HepG2 (cell line): ENCODE data around the gene PRSS33. TPM values are rescaled to one million over a fixed set of nuclear protein-coding genes. Genes with fewer than 3 reads are reported as not detected.

Experiments used
- ATAC-seq: fragments of 200-7000 bp; cut with Tn5 transposase; 3 replicates; pipeline ENCODE4 v1.9.1; 2020; ENCODE audit warnings: mild to moderate bottlenecking, moderate library complexity
- BruUV-seq: library from RNA; stranded (reverse); fragments of 400-500 nt; replicated peaks from 2 replicates; lab custom pipeline; 2021; lab: Mats Ljungman, UMichigan
- CTCF ChIA-PET: fragments of 300-600 bp; formaldehyde crosslinking; extraction: SDS; loops from one replicate; lab custom pipeline; 2021; ENCODE audit warnings: low total read pairs, inconsistent platforms, low intra/inter-chr PET ratio; lab: Yijun Ruan, JAX
- POLR2A ChIA-PET: fragments of 350-600 bp; sonication (Branson Sonifier 250); formaldehyde crosslinking; loops from one replicate; lab custom pipeline; 2020; ENCODE audit warnings: antibody characterized with exemption, inconsistent platforms; lab: Yijun Ruan, JAX
- DNase-seq: peaks from one replicate; pipeline ENCODE4 v3.0.0-alpha.2; 2015; ENCODE audit warnings: low spot score
- FAIRE-seq: peaks from 3 replicates; lab custom pipeline; 2011; peaks lifted over from hg19 to GRCh38; lab: Jason Lieb, UNC
- H2AFZ ChIP-seq: one replicate; pipeline ENCODE4 v1.6.1; 2011; ENCODE audit warnings: low read length, inconsistent platforms
- H3K27ac ChIP-seq: fragments of 300-600 bp; 3 replicates; pipeline ENCODE4 v1.8.0; 2011; ENCODE audit warnings: mixed run types, mild to moderate bottlenecking, mixed read lengths, low read length, inconsistent platforms; ENCODE audit not compliant: insufficient read depth; ENCODE audit errors: extremely low read length
- H3K27me3 ChIP-seq, 2 experiments: fragments of 200-600 bp in 1 of 2; 2 replicates in 1 of 2; 3 replicates in 1 of 2; pipeline versions ENCODE4 v1.6.0 to v1.8.0; 2011; ENCODE audit warnings: low read length in 2 of 2, mild to moderate bottlenecking in 2 of 2, moderate library complexity in 2 of 2, inconsistent platforms in 1 of 2; ENCODE audit not compliant: insufficient read depth in 2 of 2, control insufficient read depth in 1 of 2
- H3K36me3 ChIP-seq, 2 experiments: fragments of 200-600 bp in 1 of 2; replicated peaks in 1 of 2; 2 replicates in 1 of 2; 3 replicates in 1 of 2; pipeline versions ENCODE4 v1.5.1 to v1.8.0; 2011; ENCODE audit warnings: low read length in 2 of 2, inconsistent platforms in 1 of 2; ENCODE audit not compliant: insufficient read depth in 2 of 2, control insufficient read depth in 1 of 2
- H3K4me1 ChIP-seq: 2 replicates; pipeline ENCODE4 v1.5.1; 2012; ENCODE audit warnings: low read length, inconsistent platforms; ENCODE audit not compliant: insufficient read depth
- H3K4me2 ChIP-seq: 2 replicates; pipeline ENCODE4 v1.6.0; 2011; ENCODE audit warnings: low read depth, low read length, inconsistent platforms
- H3K4me3 ChIP-seq, 3 experiments: fragments of 200-600 bp in 1 of 3; sonication (generic), shearing (Covaris generic) in 1 of 3; replicated peaks in 1 of 3; 2 replicates each; pipeline ENCODE4 v1.5.1; 2011 to 2016; ENCODE audit warnings: low read length in 3 of 3, inconsistent platforms in 2 of 3, low read depth in 2 of 3, mild to moderate bottlenecking in 2 of 3, control low read depth in 1 of 3, mixed read lengths in 1 of 3; ENCODE audit not compliant: insufficient read depth in 1 of 3
- H3K79me2 ChIP-seq: one replicate; pipeline ENCODE4 v1.6.1; 2011; ENCODE audit warnings: low read length, inconsistent platforms; ENCODE audit not compliant: insufficient read depth
- H3K9ac ChIP-seq: 2 replicates; pipeline ENCODE4 v1.6.0; 2011; ENCODE audit warnings: mild to moderate bottlenecking, low read depth, low read length, inconsistent platforms; ENCODE audit not compliant: insufficient read depth
- H3K9me3 ChIP-seq: 2 replicates; pipeline ENCODE4 v1.5.1; 2012; ENCODE audit warnings: mild to moderate bottlenecking, low read length
- H4K20me1 ChIP-seq: 2 replicates; pipeline ENCODE4 v1.6.0; 2011; ENCODE audit warnings: inconsistent platforms, mild to moderate bottlenecking, low read length, moderate library complexity; ENCODE audit not compliant: insufficient read depth
- AGO2 ChIP-seq: fragments of 200-400 bp; formaldehyde crosslinking; optimal IDR thresholded peaks from 2 replicates; pipeline ENCODE3; 2017; ENCODE audit warnings: mild to moderate bottlenecking, low read depth, low read length, moderate library complexity
- MBD4 ChIP-seq: IDR thresholded peaks from 2 replicates; pipeline ENCODE4 v1.6.1; 2012; ENCODE audit warnings: low read length, inconsistent platforms, borderline replicate concordance
- POLR2A ChIP-seq, 2 experiments: IDR thresholded peaks; 2 replicates each; pipeline ENCODE4 v1.6.1; 2011; ENCODE audit warnings: low read depth in 2 of 2, low read length in 2 of 2, mild to moderate bottlenecking in 1 of 2, moderate library complexity in 1 of 2; ENCODE audit not compliant: insufficient read depth in 1 of 2
- SCMH1 ChIP-seq: sonication (generic); formaldehyde crosslinking; IDR thresholded peaks from 2 replicates; pipeline ENCODE4 v1.9.0; 2021; ENCODE audit warnings: missing genetic modification reagents, mild to moderate bottlenecking, borderline replicate concordance
- SNAPC4 ChIP-seq: sonication (generic); formaldehyde crosslinking; IDR thresholded peaks from 2 replicates; pipeline ENCODE4 v1.4.0; 2020; ENCODE audit warnings: mild to moderate bottlenecking, missing genetic modification reagents
- WGBS: methylation state at CpG from one replicate; pipeline ENCODE4 v1.1.6; 2017; ENCODE audit warnings: low lambda C conversion rate; 5-methylcytosine and 5-hydroxymethylcytosine counted together
- in situ Hi-C: cut with HindIII; loops from 2 replicates; pipeline ENCODE4 v1.10.0; 2017; ENCODE audit warnings: low pct_unique_long_range_greater_than_20kb; ENCODE audit not compliant: extremely low pct_ligation_motif_present
- intact Hi-C: fragments of 100-400 bp; cut with micrococcal nuclease; formaldehyde crosslinking; loops from one replicate; pipeline ENCODE4 v1.10.0; 2022; ENCODE audit not compliant: unreplicated experiment
- polyA plus RNA-seq, 8 experiments: library from polyadenylated mRNA; depleted of rRNA in 3 of 8; stranded (reverse) in 7 of 8; unstranded in 1 of 8; fragments of >200 nt; fragmentation: Illumina TruSeq in 4 of 8; extraction: Trizol in 4 of 8; gene quantifications; 2 replicates each; pipeline versions ENCODE4 v1.2.1 to v1.2.3, GENCODE V29; 2011 to 2016; ENCODE audit warnings: low read depth in 4 of 8, missing spikeins in 1 of 8, mixed read lengths in 1 of 8; ENCODE audit not compliant: insufficient read depth in 1 of 8
- total RNA-seq, 5 experiments: library from RNA; depleted of rRNA; stranded (reverse); fragments of >200 nt; fragmentation: Illumina TruSeq; extraction: Trizol; gene quantifications; 2 replicates each; pipeline ENCODE4 v1.2.3, GENCODE V29; 2016; ENCODE audit warnings: low read depth in 1 of 5

Gene PRSS33
- total and polyA plus RNA-seq, 2 of the 13 experiments (the other 11 are each of a cell fraction or from before 2014, with no cell fraction given): not detected

GRCh38 chr16:2745961-2746360 lies 41.4 kb downstream of the PRSS33 start (continued):
- TF ChIP-seq SNAPC4 (CRISPR knock-in tag) (no peak), SCMH1 (no peak)

- CTCF ChIA-PET: no interaction called here
- Histone ChIP-seq H3K79me2 (peaks cover 3% of the 10 kb centered on the region), H3K9me3 (no peaks in the 10 kb centered on the region), H3K27ac (no peak overlapping the region), H2AFZ (no peak overlapping the region), H3K4me1 (peaks cover 6% of the 10 kb centered on the region), H3K36me3 (peaks cover 2 to 4% of the 10 kb centered on the region in 2 experiments; a peak in 2 of 5 replicates), H3K27me3 (no peaks in the 10 kb centered on the region), H3K4me3 (no peak overlapping the region), H3K4me2 (no peak overlapping the region), H4K20me1 (no peaks in the 10 kb centered on the region), H3K9ac (no peak overlapping the region)
- WGBS: 81% methylated on average over 9 of the region's 15 CpGs
- TF ChIP-seq MBD4 (no peak), AGO2 (peak; percentile 64), POLR2A (IDR thresholded peaks at IDR 0.05; ENCODE audit: insufficient read depth in 1 of 2, low read depth in 2 of 2, low read length in 2 of 2) (peak in 1 of 2 experiments; percentile 21; a peak in 1 of 4 replicates)
- intact Hi-C loops: no loop called here
- DNase-seq (no peak), FAIRE-seq (no peak), ATAC-seq (no peak; the same call in 2 of the 3 replicates)
- in situ Hi-C loops: no loop called here
- POLR2A ChIA-PET: no interaction called here
- BruUV-seq: no TSS peak
Observed at GRCh38 chr16:2745116-2745890, 42.1 kb downstream of the PRSS33 start.
